HEK293T (cell line): Measurements from ENCODE around the gene METTL26.

Source experiments
- BHLHE40 ChIP-seq: fragments of 450-650 bp; IDR thresholded peaks from 2 replicates; pipeline ENCODE4 v1.6.1; 2016; ENCODE audit warnings: mild to moderate bottlenecking, moderate library complexity, borderline replicate concordance
- ELF4 ChIP-seq: fragments of 450-650 bp; IDR thresholded peaks from 2 replicates; pipeline ENCODE4 v1.6.1; 2017; ENCODE audit warnings: antibody characterized with exemption
- HDGF ChIP-seq: fragments of 450-650 bp; IDR thresholded peaks from 2 replicates; pipeline ENCODE4 v1.6.1; 2017; ENCODE audit warnings: antibody characterized with exemption, borderline replicate concordance
- L3MBTL2 ChIP-seq: fragments of 450-650 bp; conservative IDR thresholded peaks from 2 replicates; pipeline ENCODE4 v1.6.1; 2016; ENCODE audit warnings: mild to moderate bottlenecking
- NFRKB ChIP-seq: fragments of 450-650 bp; IDR thresholded peaks from 2 replicates; pipeline ENCODE4 v1.6.1; 2016; ENCODE audit warnings: mild to moderate bottlenecking, moderate library complexity
- SP1 ChIP-seq: fragments of 450-650 bp; IDR thresholded peaks from 2 replicates; pipeline ENCODE4 v1.6.1; 2017
- ZNF384 ChIP-seq: fragments of 450-650 bp; IDR thresholded peaks from 2 replicates; pipeline ENCODE4 v1.6.1; 2016

- TF ChIP-seq NFRKB (no peak), ELF4 (no peak), HDGF (no peak), SP1 (no peak), L3MBTL2 (no peak), ZNF384 (no peak), BHLHE40 (no peak)
Observed at GRCh38 chr16:628321-629061, 7.6 kb downstream of the METTL26 start.
